ENCODE results near the gene ARHGEF39.

ARHGEF39 gene, protein sequence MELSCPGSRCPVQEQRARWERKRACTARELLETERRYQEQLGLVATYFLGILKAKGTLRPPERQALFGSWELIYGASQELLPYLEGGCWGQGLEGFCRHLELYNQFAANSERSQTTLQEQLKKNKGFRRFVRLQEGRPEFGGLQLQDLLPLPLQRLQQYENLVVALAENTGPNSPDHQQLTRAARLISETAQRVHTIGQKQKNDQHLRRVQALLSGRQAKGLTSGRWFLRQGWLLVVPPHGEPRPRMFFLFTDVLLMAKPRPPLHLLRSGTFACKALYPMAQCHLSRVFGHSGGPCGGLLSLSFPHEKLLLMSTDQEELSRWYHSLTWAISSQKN

GRCh38 chr9:35664531-35665470, at the start of gene ARHGEF39:
Gene ARHGEF39, minus strand, starts transcription at chr9:35665195. Its CDS starts 26 bp downstream, at chr9:35665169.
- peak; percentile 67 to 80 for DNase-seq

GRCh38 chr9:35714123-35714522, 49.1 kb upstream of the ARHGEF39 start:
- DNase-seq = no peak

- DNase-seq = no peak
Observed at GRCh38 chr9:35713578-35713977, 48.6 kb upstream of the ARHGEF39 start.

DNA sequence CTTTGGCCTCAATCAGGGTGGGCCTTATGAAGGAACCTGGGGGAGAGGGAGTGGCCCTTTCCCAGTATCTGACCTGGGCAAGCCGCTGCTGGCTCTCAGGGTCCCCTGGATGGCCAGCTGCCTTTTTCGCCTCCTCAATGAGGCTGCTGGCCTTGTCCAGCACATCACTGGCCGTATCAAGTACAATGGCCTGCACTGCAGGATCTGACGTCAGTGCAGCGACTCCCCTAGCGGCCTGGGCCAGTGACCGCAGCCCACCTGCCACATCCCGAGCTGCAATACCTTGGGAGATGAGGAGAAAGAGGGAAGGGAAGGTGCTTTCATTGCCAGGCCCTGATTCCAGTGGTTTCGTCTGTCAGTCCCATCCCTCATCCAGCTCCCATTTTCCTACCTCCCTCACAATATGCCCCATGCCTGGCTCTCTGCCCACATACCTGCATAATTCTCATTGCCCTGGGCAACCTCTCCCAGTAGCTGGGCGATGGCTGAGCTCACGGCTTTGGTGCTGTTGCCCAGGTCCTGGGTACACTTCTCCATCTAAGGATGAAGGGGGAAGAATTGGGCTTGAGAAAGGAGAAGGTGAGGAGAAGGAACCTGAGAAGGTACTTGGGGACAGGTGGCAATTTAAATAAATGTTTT, 47.9 kb upstream of the ARHGEF39 start:
- no peak for DNase-seq

GRCh38 chr9:35711501-35712428, 46.8 kb upstream of the ARHGEF39 start:
- DNase-seq = no peak

- DNase-seq = no peak
Observed at GRCh38 chr9:35710818-35711500, 46.0 kb upstream of the ARHGEF39 start.

GRCh38 chr9:35708146-35708545, 43.2 kb upstream of the ARHGEF39 start:
- no peak for DNase-seq

DNA sequence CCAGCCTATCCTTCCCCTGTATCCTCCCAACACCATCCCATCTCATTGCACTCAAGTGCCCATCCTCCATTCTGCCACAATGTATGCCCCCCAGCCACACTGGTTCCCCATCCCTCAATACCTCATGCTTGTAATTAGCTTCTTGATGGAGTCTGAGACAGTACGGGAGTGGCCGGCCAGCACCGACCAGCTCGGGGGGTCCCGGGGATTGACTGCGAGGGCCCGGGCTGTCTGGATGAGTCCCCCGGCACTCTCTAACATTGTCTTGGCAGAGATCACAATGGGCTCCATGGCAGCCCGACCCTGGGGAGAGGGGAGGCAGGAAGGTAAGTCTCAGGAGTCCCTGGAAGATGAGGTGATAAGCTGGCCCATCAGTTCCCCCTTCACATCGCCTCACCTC, 42.0 kb upstream of the ARHGEF39 start:
- no peak for DNase-seq

DNA sequence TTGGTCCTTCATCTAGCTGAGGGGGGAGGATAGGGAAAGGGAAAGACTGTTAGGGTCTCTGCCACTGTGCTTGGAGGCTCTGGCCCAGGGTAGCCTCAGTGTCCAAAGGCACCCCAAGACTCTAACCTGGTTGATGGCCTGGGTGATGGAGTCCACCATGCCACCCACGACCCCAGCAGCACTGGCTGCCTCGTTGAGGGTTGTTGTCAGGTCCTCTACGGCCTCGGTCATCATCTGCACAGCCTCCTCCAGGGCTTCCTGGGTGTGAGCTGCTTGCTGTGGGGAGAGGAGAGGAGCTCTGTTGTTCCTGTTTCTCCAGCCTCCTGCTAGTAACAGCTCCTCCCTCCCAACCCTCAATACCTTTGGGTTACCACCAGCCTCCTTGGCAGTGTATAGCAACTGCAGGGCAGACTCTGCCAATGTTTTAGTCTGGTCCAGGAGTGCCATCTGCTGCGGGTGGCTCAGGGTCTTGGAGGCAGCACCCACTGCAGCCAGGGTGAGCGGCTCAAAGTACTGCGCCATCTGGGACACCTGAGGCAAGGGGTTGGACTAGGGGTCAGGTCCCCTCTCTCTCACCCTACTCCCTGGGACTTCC, 40.9 kb upstream of the ARHGEF39 start:
- no peak for DNase-seq

- DNase-seq = no peak
Observed at GRCh38 chr9:35705372-35705771, 40.4 kb upstream of the ARHGEF39 start.

DNA sequence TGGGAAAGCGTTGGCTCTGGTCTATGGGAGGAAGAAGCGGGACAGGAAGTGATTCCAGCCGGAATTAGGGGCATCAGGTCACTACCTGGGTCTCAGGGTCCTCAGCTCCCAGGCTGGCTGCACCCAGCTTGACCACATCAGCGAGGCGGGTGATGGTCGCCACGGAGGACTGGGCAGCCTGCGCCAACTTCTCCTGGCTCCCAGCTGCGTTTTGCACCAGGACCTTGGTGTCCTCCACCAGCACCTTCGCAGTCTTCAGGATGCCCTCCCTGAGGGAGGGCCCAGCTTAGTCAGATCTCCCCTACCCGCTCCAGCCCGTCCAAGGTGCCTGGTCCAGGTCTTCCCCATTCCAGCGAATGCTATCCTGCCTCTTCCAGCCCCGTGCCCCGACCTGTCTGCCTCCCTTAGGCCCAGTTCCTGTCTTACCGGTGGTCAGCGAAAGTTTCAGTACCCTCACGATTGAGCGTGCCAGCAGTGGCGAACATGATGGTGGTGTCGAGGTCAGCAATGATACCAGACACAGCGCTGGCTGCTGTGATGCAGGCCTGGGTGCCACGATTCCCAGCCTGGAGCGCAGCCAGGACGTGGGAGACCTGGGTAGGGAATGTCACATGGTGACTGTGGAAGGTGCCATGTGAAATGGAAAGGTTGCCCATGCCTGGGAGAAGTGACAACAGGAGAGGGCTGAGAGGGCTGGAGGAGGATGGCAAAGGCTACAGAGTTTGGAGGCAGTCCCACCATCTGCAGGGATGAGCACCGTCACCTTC, 39.1 kb upstream of the ARHGEF39 start:
- no peak for DNase-seq

DNA sequence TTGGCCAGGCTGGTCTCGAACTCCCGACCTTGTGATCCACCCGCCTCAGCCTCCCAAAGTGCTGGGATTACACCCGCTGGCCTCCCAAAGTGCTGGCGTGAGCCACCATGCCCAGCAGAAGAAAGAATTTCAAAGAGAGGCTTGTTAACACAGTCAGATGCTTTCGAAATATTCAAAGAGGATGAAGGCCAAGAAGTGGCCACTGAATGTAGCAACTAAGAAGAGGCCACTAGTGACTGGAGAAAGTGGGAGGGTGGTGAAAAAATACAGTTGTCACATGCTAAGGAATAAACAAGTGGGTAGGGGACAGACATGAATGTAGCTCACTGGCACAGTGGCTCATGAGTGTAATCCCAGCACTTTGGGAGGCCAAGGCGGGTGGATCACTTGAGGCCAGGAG, 37.7 kb upstream of the ARHGEF39 start:
- DNase-seq = peak in 1 of 2 donors; percentile 34

DNA sequence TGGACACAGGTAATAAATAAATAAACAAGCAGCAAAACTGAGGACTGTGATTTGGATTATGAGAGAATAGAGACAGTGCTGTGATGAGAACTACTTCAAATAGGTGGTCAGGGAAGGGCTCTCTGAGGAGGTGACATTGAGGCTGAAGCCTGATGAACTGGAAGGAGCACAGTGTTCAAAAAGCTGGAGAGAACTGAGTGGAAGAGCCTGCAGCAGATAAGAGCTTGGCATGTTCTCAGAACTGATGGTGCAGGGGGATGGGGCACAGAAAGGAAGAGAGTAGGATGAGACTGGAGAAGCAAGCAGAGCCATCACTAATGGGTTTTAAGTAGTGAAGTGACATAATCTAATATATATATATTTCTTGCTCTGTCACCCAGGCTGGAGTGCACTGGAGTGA, 35.9 kb upstream of the ARHGEF39 start:
- no peak for DNase-seq

- no peak for DNase-seq
Observed at GRCh38 chr9:35700031-35700430, 35.0 kb upstream of the ARHGEF39 start.

GRCh38 chr9:35698231-35698630, 33.2 kb upstream of the ARHGEF39 start:
- no peak for DNase-seq

DNA sequence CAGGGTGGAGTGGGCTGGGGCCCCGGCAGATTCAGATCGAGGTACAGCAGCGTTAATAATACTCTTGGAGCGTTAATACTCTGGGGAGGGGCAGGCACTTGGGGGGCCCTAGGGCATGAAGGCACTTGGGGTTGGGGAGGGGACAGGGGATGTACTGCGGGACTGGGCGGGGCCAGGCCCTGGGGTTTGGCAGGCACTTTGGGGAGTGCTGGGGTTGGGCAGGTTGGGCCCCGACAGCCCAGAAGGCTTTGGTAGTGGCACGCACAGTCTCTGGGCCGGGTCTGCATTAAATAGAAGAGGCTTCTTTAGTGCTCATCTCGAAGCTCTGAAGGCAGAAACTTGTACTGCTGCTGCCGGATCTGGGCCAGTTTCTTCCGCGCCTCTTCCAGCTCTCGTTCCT, 32.5 kb upstream of the ARHGEF39 start:
- DNase-seq = no peak

DNA sequence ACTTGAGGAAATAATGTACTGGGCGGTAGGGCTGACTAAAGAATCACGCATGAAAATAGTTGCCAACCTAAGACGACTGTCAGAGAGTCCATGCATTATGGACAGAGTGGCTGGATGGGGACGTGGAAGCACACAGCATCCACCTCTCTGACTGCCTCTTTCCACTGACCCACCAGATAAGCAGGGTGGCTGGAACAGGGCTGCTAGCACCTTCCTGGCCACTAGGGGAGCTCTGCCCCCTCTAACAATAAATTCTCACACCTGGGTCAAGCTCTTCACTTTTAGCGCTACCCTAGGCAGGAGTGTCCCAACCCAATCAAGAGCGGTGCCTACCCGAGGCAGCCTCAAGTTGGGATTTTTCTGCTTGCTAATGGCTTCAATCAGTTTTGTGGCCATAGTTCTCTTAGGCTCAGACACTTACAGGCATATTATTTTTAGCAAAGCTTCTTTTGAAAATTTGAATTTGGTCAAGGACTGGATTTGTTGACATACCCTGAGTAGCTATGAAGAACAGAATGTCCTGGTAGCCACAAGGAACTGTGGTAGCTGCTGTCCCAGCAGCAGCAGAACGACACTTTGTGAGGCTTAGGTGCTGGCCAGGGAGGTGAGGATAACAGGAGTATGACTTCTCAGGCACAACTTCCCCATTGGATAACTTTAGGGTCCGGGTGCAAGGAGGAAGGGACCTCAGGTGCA, 31.7 kb upstream of the ARHGEF39 start:
- DNase-seq = peak in 1 of 2 donors; percentile 38

DNA sequence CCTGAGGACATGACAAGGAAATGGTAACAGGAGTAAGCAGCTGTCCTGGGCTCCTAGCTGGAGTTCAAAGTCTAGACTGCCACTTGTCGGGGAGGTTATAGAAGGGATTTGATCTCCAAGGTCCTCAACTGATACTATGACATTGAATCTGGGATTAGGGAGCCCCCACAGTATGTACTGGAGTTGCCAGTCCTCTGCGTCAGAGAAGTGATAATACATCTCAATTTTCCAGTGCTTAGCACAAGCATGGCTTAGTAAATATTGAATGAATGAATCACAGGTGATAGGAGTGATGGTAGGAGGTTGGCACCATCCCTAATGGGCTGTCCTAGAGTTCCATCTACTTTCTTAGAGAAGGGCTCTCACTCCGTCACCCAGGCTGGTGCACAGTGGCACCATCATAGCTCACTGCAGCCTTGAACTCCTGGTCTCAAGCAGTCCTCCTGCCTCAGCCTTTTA, 31.0 kb upstream of the ARHGEF39 start:
- DNase-seq = no peak

DNA sequence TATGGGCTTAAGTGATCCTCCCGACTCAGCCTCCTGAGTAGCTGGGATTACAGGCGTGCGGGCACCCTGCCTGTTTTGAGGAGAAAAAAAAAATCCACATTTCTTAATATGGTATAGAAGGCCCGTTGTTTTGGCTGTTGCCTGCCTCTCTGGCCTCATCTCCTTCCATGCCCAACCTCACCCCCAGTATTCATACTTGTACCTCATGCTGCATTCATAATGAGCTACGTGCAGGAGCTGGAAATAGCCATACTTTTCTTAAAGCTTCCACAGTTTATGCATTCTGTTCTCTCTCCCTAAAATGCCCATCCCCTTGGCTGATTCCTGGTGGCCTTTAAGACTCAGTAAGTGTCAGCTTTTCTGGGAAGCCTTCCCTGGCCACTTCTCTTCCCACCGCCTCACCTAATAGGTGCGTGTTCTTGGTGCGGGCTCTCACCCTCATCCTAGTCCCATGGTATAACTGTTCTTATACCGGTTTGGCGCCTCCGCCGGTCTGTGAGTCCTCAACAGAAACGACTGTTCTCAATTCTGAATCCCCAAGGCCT, 26.8 kb upstream of the ARHGEF39 start:
- no peak for DNase-seq

- DNase-seq = peak; percentile 29 to 30
Observed at GRCh38 chr9:35691334-35691650, 26.3 kb upstream of the ARHGEF39 start.

Data from inflammatory macrophage treated with lipopolysaccharide for 1 hour (primary cell).